Mesendoderm (in vitro differentiated cells): Measurements from ENCODE around the gene ESPN.

Experiments
- DNase-seq: peaks from one replicate; pipeline ENCODE4 v3.0.0; 2013
- H2AK5ac ChIP-seq: 2 replicates; pipeline ENCODE4 v1.6.1; 2013; ENCODE audit warnings: low read length, inconsistent platforms
- H2BK120ac ChIP-seq: 2 replicates; pipeline ENCODE4 v1.6.1; 2013; ENCODE audit warnings: low read depth, mild to moderate bottlenecking, low read length, moderate library complexity, mixed read lengths
- H2BK15ac ChIP-seq: replicated peaks from 2 replicates; pipeline ENCODE4 v1.6.1; 2013; ENCODE audit warnings: low read depth, mild to moderate bottlenecking, moderate library complexity
- H2BK5ac ChIP-seq: 2 replicates; pipeline ENCODE4 v1.6.1; 2013; ENCODE audit warnings: low read length, inconsistent platforms
- H3K18ac ChIP-seq: 2 replicates; pipeline ENCODE4 v1.6.1; 2013; ENCODE audit warnings: mild to moderate bottlenecking, low read length, mixed read lengths
- H3K23ac ChIP-seq: one replicate; pipeline ENCODE4 v1.6.1; 2013; ENCODE audit warnings: low read length
- H3K27ac ChIP-seq: 2 replicates; pipeline ENCODE4 v1.5.1; 2013; ENCODE audit warnings: low read depth, mild to moderate bottlenecking, inconsistent platforms, low read length, moderate library complexity
- H3K27me3 ChIP-seq: 2 replicates; pipeline ENCODE4 v1.6.1; 2013; ENCODE audit warnings: low read length, control low read depth, mild to moderate bottlenecking, inconsistent platforms; ENCODE audit not compliant: insufficient read depth, poor library complexity
- H3K36me3 ChIP-seq: 2 replicates; pipeline ENCODE4 v1.6.1; 2013; ENCODE audit warnings: low read length, inconsistent platforms; ENCODE audit not compliant: control insufficient read depth, insufficient read depth
- H3K4ac ChIP-seq: one replicate; pipeline ENCODE4 v1.6.1; 2013; ENCODE audit warnings: low read depth, mild to moderate bottlenecking, low read length, moderate library complexity
- H3K4me1 ChIP-seq: 2 replicates; pipeline ENCODE4 v1.6.1; 2013; ENCODE audit warnings: low read depth, low read length, inconsistent platforms; ENCODE audit not compliant: control insufficient read depth
- H3K4me2 ChIP-seq: 2 replicates; pipeline ENCODE4 v1.6.1; 2013; ENCODE audit warnings: low read length
- H3K4me3 ChIP-seq: 2 replicates; pipeline ENCODE4 v1.5.1; 2013; ENCODE audit warnings: mild to moderate bottlenecking, low read length
- H3K56ac ChIP-seq: one replicate; pipeline ENCODE4 v1.6.1; 2013; ENCODE audit warnings: low read length
- H3K79me1 ChIP-seq: 2 replicates; pipeline ENCODE4 v1.6.1; 2013; ENCODE audit warnings: low read length, inconsistent platforms
- H3K79me2 ChIP-seq: 2 replicates; pipeline ENCODE4 v1.6.1; 2013; ENCODE audit warnings: mild to moderate bottlenecking, low read length; ENCODE audit not compliant: control insufficient read depth, insufficient read depth
- H3K9ac ChIP-seq: 2 replicates; pipeline ENCODE4 v1.6.1; 2013; ENCODE audit warnings: low read length, inconsistent platforms
- H4K5ac ChIP-seq: one replicate; pipeline ENCODE4 v1.6.1; 2013; ENCODE audit warnings: low read length
- H4K8ac ChIP-seq: one replicate; pipeline ENCODE4 v1.6.1; 2013; ENCODE audit warnings: low read depth, mild to moderate bottlenecking, control low read depth, low read length, moderate library complexity
- WGBS: extraction: QIAGEN DNeasy Blood & Tissue Kit; methylation state at CpG from one replicate; pipeline ENCODE4 v1.1.7; 2013; ENCODE audit warnings: low lambda C conversion rate, missing lambda C conversion rate; ENCODE audit not compliant: insufficient coverage; ENCODE audit errors: extremely low coverage; 5-methylcytosine and 5-hydroxymethylcytosine counted together

Gene ESPN

DNA sequence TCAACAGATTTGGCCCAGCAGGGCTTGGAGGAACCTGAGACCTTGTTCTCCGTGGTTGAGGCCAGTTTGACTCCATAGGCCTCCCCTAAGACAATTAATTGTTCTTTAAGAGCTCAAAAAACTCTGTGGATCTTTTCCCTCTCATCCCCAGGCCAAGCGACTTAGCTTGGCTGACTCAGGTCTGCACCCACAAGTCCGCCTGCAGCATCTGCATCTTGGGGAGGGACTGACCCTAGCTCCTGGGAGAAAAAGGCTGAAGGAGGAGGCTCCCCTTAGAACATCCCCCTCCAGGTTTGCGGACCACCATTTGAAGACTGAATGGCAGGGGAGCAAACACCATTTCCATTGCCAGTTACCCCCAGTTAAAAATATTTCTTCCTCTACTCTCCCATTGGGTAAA lies 3.3 kb upstream of the ESPN start:
- Histone ChIP-seq H3K4me1 (no peaks in the 10 kb centered on the region), H4K5ac (no peak overlapping the region), H3K36me3 (no peaks in the 10 kb centered on the region), H3K4me3 (no peak overlapping the region), H3K23ac (no peak overlapping the region), H4K8ac (no peak overlapping the region), H3K27ac (no peak overlapping the region), H2BK120ac (no peak overlapping the region), H3K27me3 (peaks cover 63% of the 10 kb centered on the region), H2AK5ac (no peak overlapping the region), H3K9ac (no peak overlapping the region), H3K18ac (no peak overlapping the region), H3K79me2 (no peaks in the 10 kb centered on the region), H3K4ac (no peak overlapping the region), H2BK15ac (no peak overlapping the region), H3K4me2 (no peak overlapping the region), H2BK5ac (no peak overlapping the region), H3K79me1 (no peaks in the 10 kb centered on the region), H3K56ac (no peak overlapping the region)
- DNase-seq: no peak
- WGBS: no CpG with 5 or more reads among the region's 4 CpGs

DNA sequence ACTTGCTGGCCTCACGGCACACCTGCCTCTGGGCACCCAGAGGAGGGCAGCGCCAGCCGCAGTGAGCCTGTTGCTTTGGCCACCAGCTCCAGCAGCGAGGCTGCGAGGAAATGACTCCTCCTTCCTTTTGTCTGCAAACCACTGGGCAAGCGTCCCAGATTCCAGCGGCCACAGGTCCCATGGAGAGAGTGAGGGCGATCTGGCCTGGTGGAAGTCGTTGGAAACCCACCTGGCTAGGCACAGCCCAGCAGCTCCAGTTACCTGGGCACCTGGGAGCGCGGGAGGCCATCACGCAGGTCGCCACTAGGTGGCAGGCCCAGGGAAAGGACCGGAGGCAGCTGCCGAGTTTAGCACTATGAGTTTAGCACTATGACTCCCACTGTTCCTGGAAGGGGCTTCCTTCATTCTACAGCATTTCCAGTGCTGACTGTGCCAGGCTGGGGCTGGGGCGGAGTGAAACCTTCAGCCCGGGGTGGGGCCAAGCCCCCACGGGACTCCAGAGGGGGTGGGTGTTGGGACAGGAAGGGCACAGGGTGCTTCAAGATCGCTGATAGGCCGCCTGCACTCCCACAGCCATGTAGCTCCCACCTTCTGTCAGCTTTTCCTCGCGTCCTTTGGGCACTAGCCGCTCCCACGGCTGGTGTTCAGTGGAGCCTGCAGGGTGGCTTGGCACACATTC lies 1.1 kb upstream of the ESPN start:
- H3K36me3 ChIP-seq: no peaks in the 10 kb centered on the region
- no peak overlapping the region for H3K4me2 ChIP-seq
- H3K4me1 ChIP-seq: no peaks in the 10 kb centered on the region
- H3K79me1 ChIP-seq: no peaks in the 10 kb centered on the region
- no peak overlapping the region for H3K4me3 ChIP-seq
- no peaks in the 10 kb centered on the region for H3K79me2 ChIP-seq
- no peak overlapping the region for H4K8ac ChIP-seq
- H2BK5ac ChIP-seq: no peak overlapping the region
- no CpG with 5 or more reads among the region's 24 CpGs for WGBS
- no peak overlapping the region for H2AK5ac ChIP-seq
- H3K27me3 ChIP-seq: peaks cover 51% of the 10 kb centered on the region
- no peak overlapping the region for H3K4ac ChIP-seq
- no peak overlapping the region for H3K9ac ChIP-seq
- DNase-seq: peak; percentile 77
- H4K5ac ChIP-seq: no peak overlapping the region
- no peak overlapping the region for H3K27ac ChIP-seq
- H3K18ac ChIP-seq: no peak overlapping the region
- no peak overlapping the region for H2BK120ac ChIP-seq
- H2BK15ac ChIP-seq: no peak overlapping the region
- no peak overlapping the region for H3K56ac ChIP-seq
- no peak overlapping the region for H3K23ac ChIP-seq

DNA sequence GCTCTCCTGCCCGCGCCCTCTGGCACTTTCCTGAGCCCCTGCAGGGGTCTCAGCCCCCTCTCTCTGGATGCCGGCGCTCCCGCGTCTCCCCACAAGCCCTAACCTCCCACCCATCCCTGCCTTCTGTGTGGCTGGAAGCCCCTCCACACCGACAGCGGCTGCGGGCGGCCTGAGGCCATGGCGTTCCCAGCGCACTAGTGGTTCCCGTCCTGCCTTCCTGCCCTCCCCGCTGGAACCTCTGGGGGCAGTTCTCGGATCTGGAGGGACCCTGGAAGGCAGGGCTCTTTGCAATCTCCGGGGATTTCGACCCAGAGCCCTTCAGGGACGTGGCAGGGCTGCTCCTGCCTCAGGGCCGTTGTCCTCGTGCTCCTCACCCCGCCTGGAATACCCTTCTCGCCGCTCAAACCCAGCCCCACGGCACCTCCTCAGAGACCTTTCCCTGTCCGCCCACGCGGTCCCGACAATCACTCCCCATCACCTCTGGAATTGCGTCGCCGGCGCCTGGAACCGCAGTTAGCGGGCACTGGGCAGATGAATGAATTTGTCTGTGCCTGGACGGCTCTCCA lies 493 bp upstream of the ESPN start:
- H2BK15ac ChIP-seq: no peak overlapping the region
- H3K56ac ChIP-seq: no peak overlapping the region
- H4K8ac ChIP-seq: no peak overlapping the region
- H2BK5ac ChIP-seq: no peak overlapping the region
- no peak overlapping the region for H3K4ac ChIP-seq
- H4K5ac ChIP-seq: no peak overlapping the region
- H3K27ac ChIP-seq: no peak overlapping the region
- no CpG with 5 or more reads among the region's 35 CpGs for WGBS
- H2BK120ac ChIP-seq: no peak overlapping the region
- DNase-seq: no peak
- H3K36me3 ChIP-seq: no peaks in the 10 kb centered on the region
- no peak overlapping the region for H3K23ac ChIP-seq
- H3K79me2 ChIP-seq: no peaks in the 10 kb centered on the region
- H3K18ac ChIP-seq: no peak overlapping the region
- no peak overlapping the region for H3K4me3 ChIP-seq
- H3K79me1 ChIP-seq: no peaks in the 10 kb centered on the region
- H3K9ac ChIP-seq: no peak overlapping the region
- no peak overlapping the region for H2AK5ac ChIP-seq
- no peaks in the 10 kb centered on the region for H3K4me1 ChIP-seq
- H3K27me3 ChIP-seq: peaks cover 44% of the 10 kb centered on the region
- no peak overlapping the region for H3K4me2 ChIP-seq

DNA sequence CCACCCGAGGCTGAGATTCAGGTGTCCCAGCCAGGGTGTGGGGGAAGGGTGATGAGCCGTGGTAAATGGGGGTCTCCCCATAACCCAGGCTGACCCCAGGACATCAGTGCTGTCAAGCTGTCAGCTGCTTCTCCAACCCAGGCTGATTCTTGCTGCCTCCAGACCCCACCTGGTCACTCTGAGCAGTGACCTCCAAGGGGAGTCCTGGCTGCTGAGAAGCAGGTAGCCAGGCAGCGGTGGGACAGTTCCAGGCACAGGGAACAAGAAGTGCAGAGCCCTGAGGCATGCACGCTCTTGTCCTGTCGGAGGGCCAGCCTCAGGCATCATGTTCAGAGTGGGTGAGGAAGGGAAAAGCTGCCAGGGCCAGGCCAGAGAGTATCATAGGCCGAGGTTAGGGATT lies 1.1 kb downstream of the ESPN start:
- Histone ChIP-seq H3K56ac (no peak overlapping the region), H2BK5ac (no peak overlapping the region), H3K9ac (no peak overlapping the region), H3K4ac (no peak overlapping the region), H3K27me3 (peaks cover 35% of the 10 kb centered on the region), H3K36me3 (no peaks in the 10 kb centered on the region), H2BK15ac (no peak overlapping the region), H2BK120ac (no peak overlapping the region), H3K79me1 (no peaks in the 10 kb centered on the region), H2AK5ac (no peak overlapping the region), H3K23ac (no peak overlapping the region), H3K27ac (no peak overlapping the region), H3K4me1 (no peaks in the 10 kb centered on the region), H4K5ac (no peak overlapping the region), H3K79me2 (no peaks in the 10 kb centered on the region), H3K4me3 (no peak overlapping the region), H3K18ac (no peak overlapping the region), H3K4me2 (no peak overlapping the region), H4K8ac (no peak overlapping the region)
- no CpG with 5 or more reads among the region's 6 CpGs for WGBS
- no peak for DNase-seq

DNA sequence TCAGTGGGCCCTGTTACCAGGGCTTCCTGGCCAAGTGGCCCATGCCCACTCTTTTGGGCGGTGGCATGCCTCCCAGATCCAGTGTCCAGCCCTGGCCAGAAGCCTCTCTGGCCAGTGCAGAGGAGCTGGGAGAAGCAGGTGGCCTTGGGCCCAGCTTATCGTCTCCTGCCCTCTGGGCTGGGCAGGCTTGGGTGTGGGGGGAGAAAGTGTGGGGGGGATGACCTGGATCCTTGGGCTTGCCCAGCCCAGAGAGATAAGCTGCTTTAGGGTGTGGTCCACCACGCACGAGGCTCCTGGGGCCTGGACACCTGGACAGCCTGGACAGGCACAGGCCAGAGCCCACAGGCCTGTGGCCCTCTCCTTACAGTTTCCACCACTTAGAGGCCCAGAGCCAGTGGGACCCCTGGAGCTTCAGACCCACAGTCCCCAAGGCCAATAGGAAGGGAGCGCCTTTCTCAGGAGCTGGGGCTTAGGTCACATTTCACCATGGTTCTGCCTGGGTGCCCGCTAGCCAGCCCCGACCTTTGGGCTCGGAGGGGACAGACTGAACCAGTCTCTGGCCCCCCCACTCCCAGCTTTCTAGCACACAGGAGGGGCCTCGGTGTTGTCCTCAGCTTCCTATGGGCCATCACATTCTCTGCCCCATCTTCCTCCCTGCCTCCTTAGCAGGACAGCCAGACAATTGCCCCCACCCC lies 1.8 kb downstream of the ESPN start:
- no peaks in the 10 kb centered on the region for H3K4me1 ChIP-seq
- no peak overlapping the region for H3K4me2 ChIP-seq
- H3K9ac ChIP-seq: no peak overlapping the region
- H3K79me2 ChIP-seq: no peaks in the 10 kb centered on the region
- no peak overlapping the region for H2BK120ac ChIP-seq
- no peak overlapping the region for H4K8ac ChIP-seq
- H3K79me1 ChIP-seq: no peaks in the 10 kb centered on the region
- no peak overlapping the region for H2BK5ac ChIP-seq
- H3K23ac ChIP-seq: no peak overlapping the region
- DNase-seq: no peak
- no peak overlapping the region for H3K4me3 ChIP-seq
- no peak overlapping the region for H4K5ac ChIP-seq
- no peak overlapping the region for H2AK5ac ChIP-seq
- H3K27me3 ChIP-seq: peaks cover 27% of the 10 kb centered on the region
- H3K4ac ChIP-seq: no peak overlapping the region
- no peak overlapping the region for H2BK15ac ChIP-seq
- no peak overlapping the region for H3K18ac ChIP-seq
- no peak overlapping the region for H3K27ac ChIP-seq
- H3K56ac ChIP-seq: no peak overlapping the region
- no CpG with 5 or more reads among the region's 9 CpGs for WGBS
- no peaks in the 10 kb centered on the region for H3K36me3 ChIP-seq
